GM20431 (cell line): ENCODE measurements around the gene RCE1.

Source experiments
- in situ Hi-C: fragments of 300-500 bp; cut with MseI, MboI; formaldehyde crosslinking; loops from one replicate; pipeline ENCODE4 v1.15.0; 2020; ENCODE audit warnings: low sequenced_read_pairs; ENCODE audit not compliant: unreplicated experiment

The RCE1 gene

DNA sequence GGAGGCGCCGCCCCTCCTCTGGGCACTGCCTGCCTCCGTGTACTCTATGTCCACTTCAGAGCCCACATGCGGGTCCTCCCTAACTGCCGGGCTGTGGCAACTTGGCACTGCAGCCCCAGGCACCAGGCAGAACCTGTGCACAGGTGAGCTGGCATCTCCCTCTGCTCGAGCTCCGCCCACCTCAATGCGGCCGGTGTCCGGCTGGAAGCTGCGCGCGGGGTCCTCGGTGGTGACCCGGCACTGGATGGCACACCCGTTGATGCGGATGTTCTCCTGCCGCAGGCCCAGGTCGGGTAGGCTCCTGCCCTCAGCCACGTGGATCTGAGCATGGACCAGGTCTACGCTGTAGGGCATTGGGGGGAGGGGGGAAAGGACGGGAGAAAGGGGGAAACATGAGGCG lies 22.8 kb downstream of the RCE1 start:
- in situ Hi-C loops, result no loop called here

DNA sequence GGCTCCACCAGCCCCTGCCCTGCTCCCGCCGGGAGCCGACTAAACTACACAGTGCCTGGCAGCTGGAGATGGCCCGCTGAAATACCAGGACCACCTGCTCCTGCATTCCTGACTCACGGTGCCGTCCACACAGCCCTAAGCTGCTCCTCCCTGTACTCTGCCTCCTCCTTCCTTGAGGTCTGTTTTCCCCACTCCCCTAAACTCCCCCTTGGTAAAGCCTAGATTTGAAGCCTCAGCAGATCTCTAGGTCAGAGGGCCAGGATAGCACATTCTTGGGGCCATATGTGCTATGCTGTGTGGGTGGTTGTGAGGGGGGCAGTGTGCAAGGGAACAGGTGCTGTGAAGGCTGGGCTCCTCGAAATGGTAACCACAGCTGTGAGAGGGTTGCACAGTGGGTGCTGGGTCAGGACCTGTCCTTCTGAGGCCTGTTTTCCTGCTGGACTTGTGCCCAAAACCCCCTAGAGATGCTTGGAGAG lies 23.3 kb downstream of the RCE1 start:
- in situ Hi-C loops, result no loop called here

DNA sequence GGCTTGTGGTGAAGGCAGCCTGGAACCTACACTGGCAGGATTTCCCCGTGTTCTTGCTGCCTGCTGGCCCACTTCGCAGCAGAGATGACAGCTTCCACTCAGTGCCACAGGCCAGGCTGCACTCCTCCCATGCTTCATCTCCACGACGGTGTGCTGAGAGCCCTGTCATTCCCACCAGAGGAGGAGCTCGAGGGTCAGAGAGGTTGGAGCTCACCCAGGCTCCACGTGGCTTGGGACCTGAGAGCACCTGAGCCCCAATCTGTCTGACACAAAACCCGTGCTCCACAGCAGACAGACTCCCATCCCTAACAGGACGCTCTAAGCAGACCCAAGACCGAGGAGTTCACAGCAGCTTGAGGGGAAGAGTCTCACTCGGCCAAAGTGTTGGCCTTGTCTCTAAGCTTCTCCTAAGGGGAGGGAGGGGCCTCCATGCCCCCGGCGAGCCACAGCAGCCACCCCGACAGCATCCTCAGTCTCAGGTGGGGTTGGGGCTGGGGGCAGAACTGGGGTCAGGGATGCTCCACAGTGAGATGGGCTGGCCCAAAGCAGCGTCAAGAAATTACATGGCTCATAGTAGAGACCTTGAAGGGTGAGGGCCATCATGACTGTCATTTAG lies 24.3 kb downstream of the RCE1 start:
- in situ Hi-C loops, result no loop called here

DNA sequence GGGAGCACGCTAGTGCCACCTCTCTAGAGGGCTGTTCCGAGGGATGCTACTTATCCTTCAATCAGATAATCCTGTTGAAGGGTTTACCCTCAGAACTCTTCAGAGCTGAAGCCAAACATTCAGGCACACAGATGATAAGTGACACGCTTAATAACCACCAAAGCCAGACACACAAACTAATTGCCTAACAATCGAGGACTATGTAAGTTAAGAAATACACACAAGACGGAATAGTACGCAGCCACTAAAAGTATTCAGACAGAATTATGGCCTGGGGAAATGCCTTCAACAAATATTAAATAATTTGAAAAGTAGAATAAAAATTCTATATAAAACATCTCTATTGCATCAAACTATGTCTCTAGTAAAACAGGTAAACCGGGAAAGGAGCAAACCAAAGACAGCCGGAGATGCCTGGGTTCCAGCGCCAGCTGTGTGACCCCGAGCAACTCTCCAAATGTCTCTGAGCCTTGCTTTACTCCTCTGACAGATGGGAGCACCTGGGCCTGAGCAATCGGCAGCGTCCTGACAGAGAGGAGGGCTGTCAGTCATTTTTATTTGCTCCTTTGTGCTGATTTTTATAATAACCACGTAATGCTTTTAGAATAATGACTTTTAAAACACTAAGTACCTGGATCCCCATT lies 25.0 kb downstream of the RCE1 start:
- in situ Hi-C loops, result no loop called here

DNA sequence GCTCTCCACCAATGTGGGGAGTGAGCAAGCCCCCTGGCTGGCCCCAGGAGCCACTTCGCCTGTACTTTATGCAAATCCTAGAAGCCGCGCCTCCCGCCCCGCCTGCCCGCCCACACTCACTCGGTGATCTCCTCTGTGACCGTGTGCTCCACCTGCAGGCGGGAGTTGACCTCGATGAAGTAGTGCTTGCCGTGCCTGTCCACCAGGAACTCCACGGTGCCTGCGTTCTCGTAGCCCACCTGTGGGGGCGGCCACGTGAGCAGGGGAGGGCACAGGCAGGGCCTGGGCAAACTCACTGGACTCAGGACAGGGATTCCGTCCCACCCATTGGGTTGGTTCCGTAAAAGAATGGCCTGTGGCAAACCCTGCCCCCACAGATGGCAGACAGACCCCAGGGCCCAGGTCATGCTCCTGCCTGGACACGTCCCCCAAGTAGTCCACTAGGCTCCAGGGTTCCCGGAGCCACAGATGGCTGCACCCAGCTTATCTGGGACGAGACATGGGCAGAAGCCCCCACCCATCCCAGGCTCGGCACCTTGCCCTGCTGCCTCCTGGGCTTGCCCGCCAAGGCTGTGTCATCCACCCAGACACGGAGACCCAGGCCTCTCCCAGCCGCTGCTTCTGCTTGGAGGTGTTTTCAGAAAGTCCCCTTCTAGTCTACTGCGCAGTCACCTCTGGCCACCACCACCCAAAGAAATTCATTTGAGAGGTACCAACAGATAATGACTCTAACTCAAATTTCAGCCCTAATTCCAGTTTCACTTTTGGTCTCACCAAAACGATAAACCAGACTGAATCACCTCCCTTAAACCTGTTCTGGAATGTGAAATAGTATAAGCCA lies 25.7 kb downstream of the RCE1 start:
- in situ Hi-C loops, result no loop called here

DNA sequence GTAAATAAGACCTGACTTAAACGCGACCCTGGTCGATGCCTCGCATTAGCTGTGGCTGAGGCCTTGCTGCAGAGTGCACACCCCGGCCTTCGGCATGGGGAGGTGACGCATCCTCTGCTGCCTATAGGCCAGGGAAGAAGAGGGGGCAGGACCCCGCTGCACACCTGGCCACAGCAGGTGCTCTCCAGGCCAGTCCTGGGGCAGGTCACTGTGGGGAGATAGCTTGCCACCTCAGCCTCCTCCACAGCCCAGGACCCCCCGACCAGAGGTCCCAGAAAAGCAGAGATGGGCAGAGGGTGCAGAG lies 26.3 kb downstream of the RCE1 start:
- in situ Hi-C loops, result no loop called here

DNA sequence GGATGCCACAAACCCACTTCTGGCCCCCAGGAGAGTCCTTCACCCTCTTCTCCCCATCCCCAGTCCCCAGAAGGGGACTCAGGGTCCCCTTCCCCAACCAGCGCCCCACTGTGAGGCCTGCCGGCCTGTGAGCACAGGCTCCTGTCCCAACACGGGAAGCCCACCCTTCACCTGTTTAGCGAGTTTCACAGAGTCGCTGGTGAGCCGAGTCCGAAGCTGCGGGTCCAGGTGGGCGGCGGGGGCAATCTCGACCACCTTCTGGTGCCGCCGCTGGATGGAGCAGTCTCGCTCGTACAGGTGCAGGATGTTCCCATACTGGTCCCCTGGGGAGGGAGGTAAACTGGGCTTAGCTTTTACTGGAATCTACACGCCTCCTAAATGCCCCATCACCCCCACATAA lies 26.9 kb downstream of the RCE1 start:
- in situ Hi-C loops, result no loop called here

DNA sequence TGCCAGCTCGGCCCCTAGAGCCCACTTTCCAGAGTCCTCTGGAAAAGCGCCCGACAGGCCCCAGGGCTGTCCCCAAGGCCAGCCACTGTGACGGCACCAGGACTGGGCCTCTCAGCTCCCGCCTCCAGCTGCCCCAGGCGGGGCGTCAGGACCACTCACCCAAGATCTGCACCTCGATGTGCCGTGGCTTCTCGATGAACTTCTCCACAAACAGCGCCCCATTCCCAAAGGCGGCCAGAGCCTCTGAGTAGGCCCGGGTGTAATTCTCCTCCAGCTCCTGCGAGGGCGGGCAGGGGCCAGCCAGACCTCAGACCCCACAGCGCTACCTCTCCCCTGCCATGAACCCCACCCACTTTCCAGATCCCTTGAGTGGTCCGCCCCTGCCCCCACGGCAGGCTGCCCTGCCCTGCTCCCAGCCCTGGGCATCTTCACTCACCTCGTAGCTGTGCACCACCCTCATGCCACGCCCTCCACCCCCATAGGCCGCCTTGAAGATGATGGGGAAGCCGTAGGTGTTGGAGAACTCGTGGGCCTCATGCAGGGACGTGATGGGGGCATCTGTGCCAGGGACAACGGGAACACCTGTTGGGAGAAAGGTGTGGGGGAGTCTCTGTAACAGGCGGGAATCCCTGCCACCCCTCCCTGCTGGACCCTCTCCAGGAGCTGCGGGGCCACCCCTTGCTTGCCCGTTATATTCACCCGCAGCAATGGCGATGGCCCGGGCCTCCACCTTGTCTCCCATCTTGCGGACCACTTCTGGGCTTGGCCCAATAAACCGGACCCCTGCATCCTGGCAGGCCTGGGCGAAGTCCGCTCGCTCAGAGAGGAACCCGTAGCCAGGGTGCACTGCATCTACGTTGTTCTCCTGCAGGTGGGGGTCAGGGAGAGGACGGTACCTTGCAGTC lies 27.6 kb downstream of the RCE1 start:
- in situ Hi-C loops, result no loop called here

DNA sequence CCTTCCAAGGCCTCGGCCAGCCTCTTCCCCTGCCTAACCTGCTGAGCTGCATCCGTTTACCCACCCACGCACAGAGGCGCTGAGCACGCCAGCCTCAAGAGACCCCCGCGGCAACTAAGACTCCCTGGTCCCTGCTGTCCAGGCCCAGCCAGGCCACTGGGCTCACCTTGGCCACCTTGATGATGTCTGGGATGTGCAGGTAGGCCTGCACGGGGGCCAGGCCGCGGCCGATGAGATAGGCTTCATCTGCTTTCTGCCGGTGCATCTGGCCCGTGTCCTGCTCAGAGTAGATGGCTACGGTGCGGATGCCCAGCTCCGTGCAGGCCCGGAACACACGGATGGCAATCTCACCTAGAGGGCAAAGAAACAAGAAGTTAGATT lies 28.3 kb downstream of the RCE1 start:
- in situ Hi-C loops, result no loop called here

DNA sequence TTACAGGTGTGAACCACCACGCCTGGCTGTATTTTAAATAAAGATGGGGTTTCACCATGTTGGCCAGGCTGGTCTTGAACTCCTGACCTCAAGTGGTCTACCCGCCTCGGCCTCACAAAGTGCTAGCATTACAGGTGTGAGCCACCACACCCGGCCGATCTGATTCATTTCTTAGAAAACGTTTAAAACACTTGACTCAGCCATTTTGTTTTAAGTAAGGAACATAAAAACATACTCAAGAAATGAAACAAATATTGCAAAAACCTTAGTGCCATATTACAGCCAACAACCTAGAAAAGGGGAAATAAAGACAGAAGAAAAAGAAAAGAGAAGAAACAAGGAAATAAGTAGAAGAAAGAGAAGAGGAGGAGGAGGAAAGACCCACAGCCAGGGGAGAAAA lies 31.0 kb downstream of the RCE1 start:
- in situ Hi-C loops, result no loop called here

DNA sequence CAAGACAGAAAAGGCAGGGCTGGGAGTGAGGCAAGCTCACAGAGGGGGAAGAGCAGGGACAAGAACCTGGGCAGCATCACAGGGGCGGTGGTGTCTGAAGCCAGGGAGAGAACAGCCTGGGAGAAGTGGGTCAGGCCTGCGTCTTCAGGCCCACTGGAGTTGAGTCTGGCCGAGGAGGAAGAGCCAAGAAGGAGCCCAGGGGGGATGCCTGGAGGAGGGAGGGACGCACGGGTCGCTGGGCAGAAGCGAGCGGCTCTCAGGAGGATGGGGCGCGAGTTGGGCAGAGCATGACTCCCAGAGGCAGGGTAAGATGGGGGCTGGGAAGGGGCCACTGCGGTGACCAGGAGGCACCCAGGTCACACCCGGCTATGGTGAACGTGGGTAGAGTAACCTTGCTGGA lies 32.1 kb downstream of the RCE1 start:
- in situ Hi-C loops, result no loop called here

DNA sequence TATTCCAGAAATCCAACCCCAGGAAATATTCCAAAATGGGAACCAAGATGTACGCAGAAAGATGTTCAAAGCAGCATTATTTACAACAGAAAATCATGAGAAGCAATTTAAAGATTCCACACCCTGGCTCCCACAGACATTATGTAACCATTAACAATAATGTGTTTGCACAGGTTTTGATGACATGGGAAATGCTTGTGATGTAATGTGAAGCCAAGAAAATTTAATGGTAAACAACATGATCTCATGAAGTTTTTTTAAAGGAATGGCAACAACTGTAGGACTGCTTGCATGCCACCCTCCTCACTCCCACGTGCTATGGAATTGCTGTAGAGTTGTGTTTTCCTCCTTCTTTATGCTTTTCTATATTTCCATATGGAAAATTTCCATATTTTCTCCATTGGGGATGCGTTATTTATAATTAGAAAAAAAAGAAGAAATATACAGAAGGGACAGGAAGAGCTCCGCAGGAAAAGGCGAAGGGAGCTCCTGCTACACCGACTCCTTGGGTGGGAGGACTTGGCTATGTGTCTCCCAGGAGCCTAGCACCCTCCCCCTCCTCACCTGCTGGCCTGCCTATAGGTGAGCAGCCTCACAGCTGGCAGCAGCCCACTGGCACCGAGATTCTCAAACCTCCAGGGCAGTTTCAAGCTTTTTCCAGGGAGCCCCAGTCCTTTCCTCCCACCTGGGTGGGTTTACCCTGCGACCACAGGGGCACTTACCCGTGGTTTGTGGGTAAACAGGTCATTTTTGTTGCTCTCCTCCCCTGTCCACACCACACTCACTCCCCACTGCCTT lies 34.5 kb downstream of the RCE1 start:
- in situ Hi-C loops, result no loop called here

DNA sequence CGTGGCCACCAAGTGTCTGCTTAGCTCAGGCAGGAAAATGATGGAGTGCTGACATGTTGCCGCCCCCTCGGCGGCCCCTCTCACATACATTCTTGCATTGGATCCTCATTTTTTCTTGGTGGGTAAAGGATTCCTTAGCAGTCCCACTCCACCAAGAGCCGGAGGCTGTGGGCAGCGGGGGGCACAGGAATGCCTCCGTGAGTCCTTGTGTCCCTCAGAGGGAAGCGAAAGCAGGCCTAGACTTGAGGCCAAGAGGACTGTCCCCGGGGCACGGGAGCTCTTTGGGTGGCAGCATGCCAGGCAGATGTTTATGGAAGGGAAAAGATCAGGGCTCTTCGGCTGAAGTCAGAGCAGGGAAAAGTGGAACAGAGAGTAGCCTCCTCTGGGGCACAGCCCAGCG lies 35.2 kb downstream of the RCE1 start:
- in situ Hi-C loops, result no loop called here

DNA sequence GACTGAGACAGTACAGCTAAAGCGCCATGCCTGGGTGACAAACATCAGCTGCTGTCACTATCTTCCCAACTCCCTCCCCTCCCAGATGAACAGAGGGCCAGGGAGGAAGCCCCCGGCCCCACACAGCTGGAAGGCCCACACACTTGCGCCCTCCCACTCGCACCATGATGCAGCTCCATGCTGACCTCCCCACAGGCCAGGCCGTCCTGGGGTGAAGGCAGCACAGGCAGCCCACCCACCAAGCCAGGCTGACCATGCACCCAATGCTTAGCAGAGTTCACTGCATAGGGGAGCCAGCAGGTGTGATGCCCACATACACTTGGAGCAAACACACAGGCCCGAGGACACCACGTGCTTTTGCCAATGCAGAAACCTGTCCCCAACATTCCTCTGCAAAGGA lies 35.8 kb downstream of the RCE1 start:
- in situ Hi-C loops, result no loop called here

DNA sequence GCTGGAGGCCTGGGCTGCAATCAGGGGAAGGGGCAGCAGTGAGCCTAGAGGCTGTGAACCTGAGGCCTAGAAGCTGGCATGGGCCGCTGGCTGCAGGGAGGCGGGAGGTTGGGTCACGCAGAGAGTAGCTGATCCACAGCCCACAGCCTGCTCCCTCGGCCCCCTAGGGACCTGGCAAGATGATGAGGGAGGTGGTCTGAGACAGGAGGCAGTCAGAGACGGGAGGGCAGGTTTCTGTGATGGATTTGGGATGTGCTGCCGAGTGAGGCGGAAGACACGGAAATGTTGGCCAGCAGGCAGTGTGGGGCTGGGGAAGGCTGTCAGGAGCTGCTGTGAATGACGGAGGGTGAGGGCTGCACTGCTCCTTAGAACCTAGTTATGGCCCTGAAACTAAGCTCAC lies 36.3 kb downstream of the RCE1 start:
- in situ Hi-C loops, result no loop called here

DNA sequence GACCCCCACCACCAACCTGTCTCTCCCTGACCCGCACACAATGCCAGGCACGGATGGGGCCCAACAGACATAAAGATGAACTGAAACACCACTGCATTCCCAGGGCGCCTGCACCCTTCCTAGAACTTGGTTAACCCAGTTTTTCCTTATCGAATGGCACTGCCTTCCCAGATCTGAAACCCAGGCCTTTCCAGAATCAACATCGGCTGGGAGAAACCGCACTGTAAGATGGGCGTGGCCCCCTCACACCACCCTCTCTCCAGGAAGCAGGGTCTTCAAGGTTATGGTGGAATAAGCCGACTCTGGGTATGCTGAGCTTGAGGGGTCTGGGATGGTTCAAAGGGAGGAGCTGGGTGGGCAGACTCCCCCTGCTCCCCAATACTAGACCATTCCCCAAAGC lies 36.8 kb downstream of the RCE1 start:
- in situ Hi-C loops, result no loop called here

DNA sequence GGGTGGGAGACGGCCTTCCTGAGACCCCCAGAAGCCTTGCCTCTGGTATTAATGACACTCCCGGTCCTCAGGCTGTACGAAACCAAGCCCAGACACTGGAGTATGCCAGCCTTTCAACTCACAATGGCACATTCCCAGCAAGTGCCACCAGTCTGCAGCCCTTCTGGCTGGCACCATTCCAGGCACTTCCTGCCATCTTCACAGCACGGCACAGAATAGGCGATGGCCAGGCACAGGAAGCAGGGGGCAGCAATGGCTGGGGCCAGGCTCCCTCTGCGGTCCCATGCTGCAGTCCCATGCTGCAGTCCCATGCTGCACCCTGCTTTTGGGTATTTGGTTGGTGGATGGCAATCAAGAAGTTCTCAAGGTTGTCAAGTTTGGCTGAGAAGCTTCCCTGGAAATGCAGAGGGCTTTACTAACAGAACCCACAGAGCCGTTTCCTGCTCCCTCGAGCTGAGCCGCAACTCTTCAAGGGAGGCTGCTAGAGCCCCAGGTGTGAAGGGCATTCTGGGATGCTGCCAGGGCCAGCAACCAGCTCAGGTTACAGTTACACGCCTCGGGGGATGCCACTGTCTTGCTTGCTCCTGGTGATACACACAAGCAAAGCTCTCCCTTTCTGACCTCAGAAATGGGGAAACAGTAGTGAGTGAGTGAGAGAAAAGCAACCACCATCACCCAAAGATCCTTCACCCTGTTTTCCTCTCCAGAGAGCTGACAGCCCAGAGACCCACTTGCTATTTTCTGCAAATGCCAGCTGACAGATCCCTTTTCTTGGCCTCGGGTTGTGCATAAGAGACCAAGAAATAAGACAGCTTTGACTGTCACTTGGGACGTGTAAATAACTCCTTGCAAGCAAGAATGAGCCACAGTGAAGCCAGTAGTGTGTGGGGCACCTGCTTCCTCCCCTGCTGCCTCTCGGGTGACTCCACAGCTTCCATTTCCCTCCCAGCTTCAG lies 37.5 kb downstream of the RCE1 start:
- in situ Hi-C loops, result no loop called here

DNA sequence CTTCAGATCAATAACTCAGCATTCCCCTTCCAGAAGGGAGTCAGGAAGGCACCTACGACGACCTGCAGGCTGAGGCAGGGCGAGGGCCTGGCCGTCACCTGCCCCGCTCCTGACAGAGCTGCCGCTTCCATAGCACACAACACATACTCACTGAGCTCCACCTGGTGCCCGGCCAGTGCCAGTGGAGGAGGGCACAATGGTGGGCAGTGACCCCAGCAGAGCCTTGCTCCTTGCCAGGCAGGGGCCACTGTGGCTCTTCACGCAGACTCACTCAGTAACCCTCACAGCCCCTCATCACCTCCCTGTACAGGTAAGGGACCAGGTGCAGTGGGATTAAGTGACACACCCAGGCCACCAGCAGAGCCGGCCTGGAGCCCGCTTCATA lies 38.2 kb downstream of the RCE1 start:
- in situ Hi-C loops, result no loop called here
